H9 (cell line): Measurements from ENCODE around the gene KIF26A. TPM values are rescaled to one million over a fixed set of nuclear protein-coding genes. Genes with fewer than 3 reads are reported as not detected.

Source experiments
- DNase-seq: peaks from one replicate; pipeline ENCODE4 v3.0.0-alpha.2; 2017
- H2AFZ ChIP-seq: one replicate; pipeline ENCODE4 v1.6.1; 2013; ENCODE audit warnings: mild to moderate bottlenecking, low read length, control low read depth, moderate library complexity
- H2AK5ac ChIP-seq: 2 replicates; pipeline ENCODE4 v1.6.1; 2013; ENCODE audit warnings: low read length, control low read depth, mixed read lengths; ENCODE audit not compliant: insufficient read length
- H2BK120ac ChIP-seq: one replicate; pipeline ENCODE4 v1.6.1; 2013; ENCODE audit warnings: low read depth, mild to moderate bottlenecking, low read length, control low read depth, inconsistent platforms; ENCODE audit not compliant: poor library complexity, severe bottlenecking
- H2BK12ac ChIP-seq: 2 replicates; pipeline ENCODE4 v1.6.1; 2013; ENCODE audit warnings: low read length, control low read depth, mixed read lengths, low read depth; ENCODE audit not compliant: insufficient read length
- H2BK15ac ChIP-seq: 2 replicates; pipeline ENCODE4 v1.6.1; 2013; ENCODE audit warnings: low read depth, low read length, control low read depth
- H2BK20ac ChIP-seq: one replicate; pipeline ENCODE4 v1.6.1; 2013; ENCODE audit warnings: low read depth, mild to moderate bottlenecking, low read length, control low read depth, inconsistent platforms; ENCODE audit not compliant: poor library complexity, severe bottlenecking
- H2BK5ac ChIP-seq: 2 replicates; pipeline ENCODE4 v1.6.1; 2013; ENCODE audit warnings: low read length, control low read depth, mixed read lengths; ENCODE audit not compliant: insufficient read length
- H3K14ac ChIP-seq: 2 replicates; pipeline ENCODE4 v1.6.1; 2013; ENCODE audit warnings: low read length, control low read depth; ENCODE audit not compliant: insufficient read depth
- H3K18ac ChIP-seq: 2 replicates; pipeline ENCODE4 v1.6.1; 2013; ENCODE audit warnings: low read depth, mild to moderate bottlenecking, mixed read lengths, low read length, control low read depth; ENCODE audit not compliant: insufficient read length
- H3K23ac ChIP-seq: 2 replicates; pipeline ENCODE4 v1.6.1; 2013; ENCODE audit warnings: low read length, control low read depth, mixed read lengths, low read depth; ENCODE audit not compliant: insufficient read length
- H3K23me2 ChIP-seq: 2 replicates; pipeline ENCODE4 v1.6.1; 2013; ENCODE audit warnings: low read depth, mild to moderate bottlenecking, mixed read lengths, low read length, control low read depth; ENCODE audit not compliant: insufficient read length, poor library complexity, severe bottlenecking
- H3K27ac ChIP-seq: 2 replicates; pipeline ENCODE4 v1.5.1; 2013; ENCODE audit warnings: low read length, control low read depth, mixed read lengths, low read depth; ENCODE audit not compliant: insufficient read length
- H3K27me3 ChIP-seq: 2 replicates; pipeline ENCODE4 v1.6.1; 2013; ENCODE audit warnings: low read length, control low read depth, inconsistent platforms; ENCODE audit not compliant: insufficient read depth
- H3K4ac ChIP-seq: 2 replicates; pipeline ENCODE4 v1.6.1; 2013; ENCODE audit warnings: low read depth, mild to moderate bottlenecking, control low read depth, inconsistent platforms, low read length, moderate library complexity
- H3K4me1 ChIP-seq: 2 replicates; pipeline ENCODE4 v1.6.1; 2013; ENCODE audit warnings: low read length, control low read depth, inconsistent platforms; ENCODE audit not compliant: insufficient read depth
- H3K4me2 ChIP-seq: 2 replicates; pipeline ENCODE4 v1.6.1; 2013; ENCODE audit warnings: low read length, control low read depth, mixed read lengths; ENCODE audit not compliant: insufficient read length, insufficient read depth
- H3K56ac ChIP-seq: 2 replicates; pipeline ENCODE4 v1.6.1; 2013; ENCODE audit warnings: low read depth, mild to moderate bottlenecking, mixed read lengths, low read length, control low read depth; ENCODE audit not compliant: insufficient read length
- H3K79me1 ChIP-seq: 2 replicates; pipeline ENCODE4 v1.6.1; 2013; ENCODE audit warnings: low read depth, mild to moderate bottlenecking, moderate library complexity, low read length, control low read depth, inconsistent platforms; ENCODE audit not compliant: insufficient read depth, poor library complexity, severe bottlenecking
- H3K79me2 ChIP-seq: 2 replicates; pipeline ENCODE4 v1.6.1; 2013; ENCODE audit warnings: low read length, control low read depth, inconsistent platforms; ENCODE audit not compliant: insufficient read depth
- H3K9ac ChIP-seq: 2 replicates; pipeline ENCODE4 v1.6.1; 2013; ENCODE audit warnings: low read length, control low read depth, mixed read lengths; ENCODE audit not compliant: insufficient read length; ENCODE audit errors: extremely low read depth
- H3K9me3 ChIP-seq: one replicate; pipeline ENCODE4 v1.6.1; 2013; ENCODE audit warnings: low read depth, low read length, inconsistent platforms; ENCODE audit not compliant: control insufficient read depth
- H3T11ph ChIP-seq: one replicate; pipeline ENCODE4 v1.6.1; 2013; ENCODE audit warnings: mild to moderate bottlenecking, low read length, control low read depth, inconsistent platforms
- H4K20me1 ChIP-seq: one replicate; pipeline ENCODE4 v1.6.1; 2013; ENCODE audit not compliant: control insufficient read depth, insufficient read length, insufficient read depth
- H4K5ac ChIP-seq: 2 replicates; pipeline ENCODE4 v1.6.1; 2013; ENCODE audit warnings: low read depth, mild to moderate bottlenecking, mixed read lengths, low read length, control low read depth; ENCODE audit not compliant: insufficient read length
- H4K8ac ChIP-seq: replicated peaks from 2 replicates; pipeline ENCODE4 v1.6.1; 2013; ENCODE audit warnings: low read length, control low read depth, mixed read lengths, low read depth; ENCODE audit not compliant: insufficient read length
- H4K91ac ChIP-seq: 2 replicates; pipeline ENCODE4 v1.6.1; 2013; ENCODE audit warnings: low read depth, mild to moderate bottlenecking, moderate library complexity, mixed read lengths, low read length, control low read depth; ENCODE audit not compliant: insufficient read length
- H3K27ac Mint-ChIP-seq, 3 experiments: 2 replicates in 2 of 3; 3 replicates in 1 of 3; pipeline ENCODE4 v1.8.0; 2020 to 2021; ENCODE audit warnings: mixed read lengths in 3 of 3, mild to moderate bottlenecking in 1 of 3, moderate library complexity in 1 of 3
- H3K27me3 Mint-ChIP-seq: 2 replicates; pipeline ENCODE4 v1.8.0; 2021; ENCODE audit warnings: low read depth, mild to moderate bottlenecking, moderate library complexity, mixed read lengths
- H3K36me3 Mint-ChIP-seq, 3 experiments: 2 replicates in 2 of 3; 3 replicates in 1 of 3; pipeline ENCODE4 v1.8.0; 2020 to 2021; ENCODE audit warnings: low read depth in 3 of 3, mixed read lengths in 3 of 3; ENCODE audit not compliant: insufficient read depth in 1 of 3
- H3K4me1 Mint-ChIP-seq, 2 experiments: 2 replicates each; pipeline ENCODE4 v1.8.0; 2020; ENCODE audit warnings: mixed read lengths in 2 of 2
- H3K4me3 Mint-ChIP-seq, 2 experiments: 2 replicates in 1 of 2; 3 replicates in 1 of 2; pipeline ENCODE4 v1.8.0; 2020 to 2021; ENCODE audit warnings: mild to moderate bottlenecking in 2 of 2, mixed read lengths in 2 of 2, moderate library complexity in 1 of 2
- H3K9me3 Mint-ChIP-seq, 2 experiments: 2 replicates in 1 of 2; 3 replicates in 1 of 2; pipeline ENCODE4 v1.8.0; 2020; ENCODE audit warnings: mild to moderate bottlenecking in 2 of 2, mixed read lengths in 2 of 2, moderate library complexity in 1 of 2
- CTCF ChIP-seq: fragments of 200-600 bp; sonication (generic); conservative IDR thresholded peaks from 3 replicates; pipeline ENCODE4 v1.8.0; 2021; ENCODE audit warnings: antibody characterized with exemption, mild to moderate bottlenecking
- WGBS: extraction: QIAGEN DNeasy Blood & Tissue Kit; methylation state at CpG from one replicate; pipeline ENCODE4 v1.1.7; 2013; ENCODE audit warnings: missing lambda C conversion rate, low lambda C conversion rate, mixed read lengths; ENCODE audit not compliant: insufficient read length; ENCODE audit errors: extremely low coverage; 5-methylcytosine and 5-hydroxymethylcytosine counted together
- total RNA-seq: library from RNA; stranded (reverse); gene quantifications from 2 replicates; pipeline ENCODE4 v1.2.1, GENCODE V29; 2021

Gene KIF26A
- total RNA-seq, 1 experiment from 2014 or later: 44.2 TPM

- no CpG with 5 or more reads among the region's 16 CpGs for WGBS
- Histone ChIP-seq H2BK15ac (no peak overlapping the region), H3K4ac (no peak overlapping the region), H2BK12ac (no peak overlapping the region), H3K9ac (no peak overlapping the region), H3K79me2 (no peaks in the 10 kb centered on the region), H3K14ac (no peak overlapping the region), H4K5ac (no peak overlapping the region), H3K79me1 (no peaks in the 10 kb centered on the region), H4K8ac (no peak overlapping the region), H2BK120ac (no peak overlapping the region), H2BK5ac (no peak overlapping the region), H3K4me1 (no peaks in the 10 kb centered on the region), H3K27ac (no peak overlapping the region), H3K56ac (no peak overlapping the region), H3K27me3 (no peaks in the 10 kb centered on the region), H2AFZ (no peak overlapping the region), H3K23me2 (no peaks in the 10 kb centered on the region), H3T11ph (no peak overlapping the region), H2AK5ac (no peak overlapping the region), H3K18ac (no peak overlapping the region), H3K4me2 (no peak overlapping the region), H4K91ac (no peak overlapping the region), H3K9me3 (no peaks in the 10 kb centered on the region), H4K20me1 (no peaks in the 10 kb centered on the region), H3K23ac (no peak overlapping the region), H2BK20ac (no peak overlapping the region)
- Mint-ChIP-seq H3K36me3 (no peaks in the 10 kb centered on the region), H3K27me3 (peaks cover 6% of the 10 kb centered on the region), H3K27ac (no peak overlapping the region), H3K9me3 (no peaks in the 10 kb centered on the region), H3K4me3 (no peak overlapping the region), H3K4me1 (no peaks in the 10 kb centered on the region)
- TF ChIP-seq CTCF: no peak
- no peak for DNase-seq
These were observed 37.2 kb upstream of the KIF26A start for GRCh38 chr14:104101086-104101621.
